Stomach (tissue), 9 donors: ENCODE results near the gene OR5D18. TPM values are rescaled to one million over a fixed set of nuclear protein-coding genes. Genes with fewer than 3 reads are reported as not detected.
"Not testable (repeated sequence)": the region's sequence is repeated elsewhere in the genome, so short reads cannot be mapped to it uniquely, and the experiment has no call there.

Source experiments
- DNase-seq, 2 donors: peaks; one replicate each; pipeline versions ENCODE4 v3.0.0 to v3.0.0-alpha.2; 2013 to 2019
- H3K27ac ChIP-seq, 5 donors: fragments of 200-600 bp in 4 of 5; sonication (generic) in 4 of 5; one replicate each; pipeline ENCODE4 v1.5.1; 2013 to 2019; ENCODE audit warnings: mild to moderate bottlenecking in 1 of 5, moderate library complexity in 1 of 5
- H3K27me3 ChIP-seq, 3 donors: fragments of 200-600 bp; sonication (generic); one replicate each; pipeline ENCODE4 v1.5.1; 2017 to 2019; ENCODE audit warnings: mixed run types in 1 of 3
- H3K36me3 ChIP-seq, 4 donors: fragments of 200-600 bp; sonication (generic); 1 replicate in 3 of 4; 2 replicates in 1 of 4; pipeline ENCODE4 v1.5.1; 2016 to 2019
- H3K4me1 ChIP-seq, 4 donors: fragments of 200-600 bp; sonication (generic); one replicate each; pipeline ENCODE4 v1.5.1; 2016 to 2019
- H3K4me3 ChIP-seq, 4 donors: fragments of 200-600 bp; sonication (generic) in 3 of 4; one replicate each; pipeline ENCODE4 v1.5.1; 2016 to 2019; ENCODE audit warnings: mild to moderate bottlenecking in 1 of 4
- H3K9me3 ChIP-seq, 4 donors: fragments of 200-600 bp; sonication (generic); one replicate each; pipeline ENCODE4 v1.5.1; 2016 to 2019
- CTCF ChIP-seq, 7 experiments: fragments of 450-650 bp in 4 of 7; fragments of 200-600 bp in 3 of 7; sonication (generic) in 3 of 7; IDR thresholded peaks; one replicate each; pipeline ENCODE4 v1.5.1; 2016 to 2019; ENCODE audit warnings: antibody characterized with exemption in 7 of 7, control low read depth in 2 of 7, mild to moderate bottlenecking in 1 of 7
- EP300 ChIP-seq: sonication (generic); formaldehyde crosslinking; IDR thresholded peaks from one replicate; pipeline ENCODE4 v1.6.1; 2017; ENCODE audit warnings: antibody characterized with exemption
- POLR2A ChIP-seq, 4 donors: fragments of 450-650 bp; IDR thresholded peaks; one replicate each; pipeline ENCODE4 v1.6.1; 2016; ENCODE audit warnings: antibody characterized with exemption in 4 of 4, control low read depth in 2 of 4, mild to moderate bottlenecking in 1 of 4, moderate library complexity in 1 of 4
- POLR2AphosphoS5 ChIP-seq, 3 donors: sonication (generic); formaldehyde crosslinking; IDR thresholded peaks; one replicate each; pipeline ENCODE4 v1.6.1; 2016; ENCODE audit warnings: antibody characterized with exemption in 3 of 3
- WGBS, 5 donors: extraction: QIAGEN DNeasy Blood & Tissue Kit in 3 of 5; methylation state at CpG; one replicate each; pipeline versions ENCODE4 v1.1.5 to v1.1.7; 2013 to 2018; 5-methylcytosine and 5-hydroxymethylcytosine counted together
- intact Hi-C: fragments of 100-400 bp; cut with DNase I; formaldehyde crosslinking; loops from one replicate; pipeline ENCODE4 v1.15.1; 2023; ENCODE audit warnings: low total_unique reads
- polyA plus RNA-seq, 3 donors: library from polyadenylated mRNA; stranded (reverse); fragments of 200-250 nt; gene quantifications; one replicate each; pipeline ENCODE4 v1.2.3, GENCODE V29; 2013
- small RNA-seq, 4 donors: library from RNA; depleted of rRNA; stranded (forward); fragments of <200 nt; gene quantifications; one replicate each; pipeline ENCODE3, GENCODE V24; 2016
- total RNA-seq, 5 donors: library from RNA; depleted of rRNA; stranded (reverse); fragments of >200 nt; gene quantifications; one replicate each; pipeline versions ENCODE4 v1.1.0 to v1.2.3, GENCODE V29; 2014 to 2016
- donor health status: healthy with polysubstance abuse.
- donor health status: Bipolar disorder and iron deficiency.
- donor health status: healthy.

Gene OR5D18
- total and polyA plus RNA-seq, 8 donors = not detected

- H3K4me1 ChIP-seq = no peaks in the 10 kb centered on the region
- DNase-seq = no peak
- H3K4me3 ChIP-seq = no peak overlapping the region
- H3K9me3 ChIP-seq = peaks cover 0 to 6% (median 0%) of the 10 kb centered on the region in 4 donors
- H3K36me3 ChIP-seq = no peaks in the 10 kb centered on the region
- H3K27me3 ChIP-seq = no peaks in the 10 kb centered on the region
- TF ChIP-seq POLR2AphosphoS5 (IDR thresholded peaks at IDR 0.05) (no peak), EP300 (no peak)
- no peak overlapping the region for H3K27ac ChIP-seq
- intact Hi-C loops = no loop called here
Measured at GRCh38 chr11:55849037-55849436, 29.6 kb downstream of the OR5D18 start.

GRCh38 chr11:55852141-55852540 is 32.7 kb downstream of the OR5D18 start:
- Histone ChIP-seq H3K4me1 (no peaks in the 10 kb centered on the region), H3K27ac (no peak overlapping the region), H3K4me3 (no peak overlapping the region), H3K27me3 (no peaks in the 10 kb centered on the region), H3K36me3 (no peaks in the 10 kb centered on the region), H3K9me3 (no peaks in the 10 kb centered on the region)
- no peak for DNase-seq
- WGBS, 5 donors = 78 to 93% (median 86%) methylated on average over 1 of the region's 1 CpG
- TF ChIP-seq POLR2AphosphoS5 (IDR thresholded peaks at IDR 0.05) (no peak), POLR2A (IDR thresholded peaks at IDR 0.05) (no peak), EP300 (no peak), CTCF (IDR thresholded peaks at IDR 0.05) (no peak)
- intact Hi-C loops = no loop called here

- H3K9me3 ChIP-seq = no peaks in the 10 kb centered on the region
- no peak overlapping the region for H3K4me3 ChIP-seq
- intact Hi-C loops = no loop called here
- H3K27ac ChIP-seq = no peak overlapping the region
- no peak for DNase-seq
- WGBS, 5 donors = 13 to 22% (median 20%) methylated on average over 1 of the region's 1 CpG
- H3K36me3 ChIP-seq = no peaks in the 10 kb centered on the region
- H3K27me3 ChIP-seq = no peaks in the 10 kb centered on the region
- no peaks in the 10 kb centered on the region for H3K4me1 ChIP-seq
- TF ChIP-seq EP300 (no peak), POLR2AphosphoS5 (IDR thresholded peaks at IDR 0.05) (no peak), CTCF (IDR thresholded peaks at IDR 0.05) (no peak), POLR2A (IDR thresholded peaks at IDR 0.05) (no peak)
Measured at GRCh38 chr11:55854704-55855103, 35.3 kb downstream of the OR5D18 start.

DNA sequence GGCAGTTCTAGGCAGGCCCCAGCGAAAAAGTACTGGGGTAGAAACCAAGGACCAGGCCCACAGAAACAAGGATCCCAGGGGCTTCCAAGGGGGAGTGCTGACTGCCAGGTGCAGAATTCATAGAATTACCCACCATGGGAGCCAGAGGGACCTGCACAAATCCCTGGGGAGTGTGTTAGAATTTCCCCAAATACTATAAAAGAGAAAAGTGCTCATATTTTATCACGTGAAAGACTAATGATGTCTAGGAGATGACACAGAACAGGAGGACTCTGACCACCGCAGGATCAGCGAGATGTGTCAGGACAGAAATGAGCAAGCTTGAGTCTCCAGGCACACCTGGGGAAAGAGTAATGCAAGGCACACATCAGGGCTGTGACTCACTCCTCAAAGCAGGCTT is 47.9 kb downstream of the OR5D18 start:
- intact Hi-C loops, H3K27ac ChIP-seq, H3K4me3 ChIP-seq, DNase-seq, H3K27me3 ChIP-seq, H3K4me1 ChIP-seq, H3K36me3 ChIP-seq: not testable (repeated sequence)
- H3K9me3 ChIP-seq = peaks cover 0 to 12% (median 3%) of the 10 kb centered on the region in 4 donors
- 74 to 95% (median 83%) methylated on average over 4 of the region's 4 CpGs for WGBS, 5 donors

Small RNA genes lying within 50 kb of the gene (small RNA-seq; reads per million reads assigned to genes)
- 0 reads per million in 4 donors for gene AC036111.3

Other genes with a start within 250 kb of the OR5D18 start
- gene OR4C16, start 247.5 kb upstream of the OR5D18 start, total RNA-seq = not detected
- gene OR4C16, start 247.5 kb upstream of the OR5D18 start, polyA plus RNA-seq = not detected
- not detected for gene OR4C11, start 212.0 kb upstream of the OR5D18 start, total RNA-seq
- not detected for gene OR4C11, start 212.0 kb upstream of the OR5D18 start, polyA plus RNA-seq
- gene OR4P4, start 184.5 kb upstream of the OR5D18 start, total RNA-seq = not detected
- not detected for gene OR4P4, start 184.5 kb upstream of the OR5D18 start, polyA plus RNA-seq
- not detected for gene OR4S2, start 171.3 kb upstream of the OR5D18 start, total RNA-seq
- not detected for gene OR4S2, start 171.3 kb upstream of the OR5D18 start, polyA plus RNA-seq
- gene OR4C6, start 157.4 kb upstream of the OR5D18 start, total RNA-seq = not detected
- not detected for gene OR4C6, start 157.4 kb upstream of the OR5D18 start, polyA plus RNA-seq
- under 1 TPM in 1 of 5 donors, not detected in 4; 0.73 TPM for gene OR5D13, start 46.2 kb upstream of the OR5D18 start, total RNA-seq
- gene OR5D13, start 46.2 kb upstream of the OR5D18 start, polyA plus RNA-seq = not detected
- not detected for gene OR5D14, start 24.1 kb upstream of the OR5D18 start, total RNA-seq
- gene OR5D14, start 24.1 kb upstream of the OR5D18 start, polyA plus RNA-seq = not detected
- gene OR5L1, start 8.3 kb upstream of the OR5D18 start, total RNA-seq = under 1 TPM in 1 of 5 donors, not detected in 4; 0.37 TPM
- gene OR5L1, start 8.3 kb upstream of the OR5D18 start, polyA plus RNA-seq = not detected
- gene OR5L2, start 7.6 kb downstream of the OR5D18 start, total RNA-seq = not detected
- not detected for gene OR5L2, start 7.6 kb downstream of the OR5D18 start, polyA plus RNA-seq
- not detected for gene OR5D16, start 19.1 kb downstream of the OR5D18 start, total RNA-seq
- not detected for gene OR5D16, start 19.1 kb downstream of the OR5D18 start, polyA plus RNA-seq
- gene TRIM51, start 63.7 kb downstream of the OR5D18 start, total RNA-seq = not detected
- gene TRIM51, start 63.7 kb downstream of the OR5D18 start, polyA plus RNA-seq = not detected
- gene OR5W2, start 95.0 kb downstream of the OR5D18 start, total RNA-seq = not detected
- gene OR5W2, start 95.0 kb downstream of the OR5D18 start, polyA plus RNA-seq = not detected
- gene OR5I1, start 116.8 kb downstream of the OR5D18 start, total RNA-seq = not detected
- not detected for gene OR5I1, start 116.8 kb downstream of the OR5D18 start, polyA plus RNA-seq
- not detected for gene OR10AG1, start 150.3 kb downstream of the OR5D18 start, total RNA-seq
- not detected for gene OR10AG1, start 150.3 kb downstream of the OR5D18 start, polyA plus RNA-seq
- gene OR5F1, start 175.0 kb downstream of the OR5D18 start, total RNA-seq = not detected
- not detected for gene OR5F1, start 175.0 kb downstream of the OR5D18 start, polyA plus RNA-seq
- not detected for gene OR5AS1, start 208.0 kb downstream of the OR5D18 start, total RNA-seq
- not detected for gene OR5AS1, start 208.0 kb downstream of the OR5D18 start, polyA plus RNA-seq